Measurements from ENCODE around the gene ZNF649. TPM values are rescaled to one million over a fixed set of nuclear protein-coding genes. Genes with fewer than 3 reads are reported as not detected.

Gene ZNF649
- total RNA-seq (10 to 100 TPM in 1 of 9 donors, 1 to 10 TPM in 8; 4.6 to 11.9 (median 8.6) TPM), polyA plus RNA-seq (1 to 10 TPM; 2.7 to 7.1 TPM)
- long read RNA-seq, donor 1, transcript ZNF649-201 (5 exons, 3,197 nt) = major isoform, 11 of 11 reads
- long read RNA-seq, donor 1, partial matches to known transcripts = 0 of 11 reads
- long read RNA-seq, donor 1, other reads (novel, unspliced or antisense) = 0 of 11 reads
- long read RNA-seq, donor 2, transcript ZNF649-201 (5 exons, 3,197 nt) = major isoform, 40 of 48 reads
- long read RNA-seq, donor 2, partial matches to known transcripts = 2 of 48 reads
- long read RNA-seq, donor 2, other reads (novel, unspliced or antisense) = 6 of 48 reads
- long read RNA-seq, donor 3, transcript ZNF649-201 (5 exons, 3,197 nt) = major isoform, 8 of 9 reads
- long read RNA-seq, donor 3, partial matches to known transcripts = 0 of 9 reads
- long read RNA-seq, donor 3, other reads (novel, unspliced or antisense) = 1 of 9 reads

GRCh38 chr19:51904331-51905165 is at the start of gene ZNF649:
Gene ZNF649, minus strand, starts transcription at chr19:51905017. Its CDS starts 4,910 bp downstream, at chr19:51900107.
- peak within 1 kb of the TSS; percentile 60 to 93 (median 76) for H3K4me3 ChIP-seq
- H3K27ac ChIP-seq = peak within 1 kb of the TSS; percentile 18 to 89 (median 86)
- peaks cover 0 to 15% (median 9%) of the 10 kb centered on the region in 12 donors for H3K4me1 ChIP-seq
- peak; percentile 84 to 91 (median 86) for DNase-seq
- H3K36me3 ChIP-seq = peaks cover 0 to 11% (median 5%) of the 10 kb centered on the region in 9 donors
- peak; percentile 98 to 100 (median 100) for ATAC-seq
- intact Hi-C loops (cut with DNase I) = loop anchor here in 2 of 10 donors (2.0 kb wide), 1 partner anchor 22 kb away; the partner anchor contains the start of gene ZNF613 (in 2 of the 2)
- peaks cover 0 to 48% (median 4%) of the 10 kb centered on the region in 12 donors for H3K9me3 ChIP-seq
- 0 to 1% (median 0%) methylated on average over 43 of the region's 43 CpGs for WGBS, 4 donors
- peaks cover 0 to 33% (median 10%) of the 10 kb centered on the region in 9 donors for H3K27me3 ChIP-seq
- TF ChIP-seq POLR2A (IDR thresholded peaks at IDR 0.05) (no peak), CTCF (IDR thresholded peaks at IDR 0.05) (peak in 4 of 12 donors; percentile 12 to 32 (median 23))

GRCh38 chr19:51948975-51949374 is 44.2 kb upstream of the ZNF649 start:
- Histone ChIP-seq H3K27ac (peak overlapping the region in 1 of 12 donors; percentile 20), H3K4me3 (peak overlapping the region in 11 of 12 donors; percentile 4 to 62 (median 38)), H3K4me1 (no peaks in the 10 kb centered on the region), H3K9me3 (peaks cover 4 to 85% (median 49%) of the 10 kb centered on the region in 12 donors), H3K36me3 (peaks cover 13 to 24% (median 17%) of the 10 kb centered on the region in 9 donors), H3K27me3 (no peaks in the 10 kb centered on the region)
- intact Hi-C loops (cut with DNase I) = no loop called here
- peak; percentile 18 to 75 (median 57) for DNase-seq
- WGBS, 4 donors = 10 to 17% (median 12%) methylated on average over 25 of the region's 25 CpGs
- TF ChIP-seq POLR2A (IDR thresholded peaks at IDR 0.05) = no peak
- TF ChIP-seq CTCF (IDR thresholded peaks at IDR 0.05) = no peak
- ATAC-seq = peak in 3 of 4 donors; percentile 57 to 76 (median 61)

GRCh38 chr19:51946602-51947001 is 41.8 kb upstream of the ZNF649 start:
- Histone ChIP-seq H3K27ac (no peak overlapping the region), H3K36me3 (peaks cover 17 to 47% (median 41%) of the 10 kb centered on the region in 9 donors), H3K9me3 (peaks cover 7 to 100% (median 72%) of the 10 kb centered on the region in 12 donors), H3K4me3 (no peak overlapping the region), H3K27me3 (no peaks in the 10 kb centered on the region), H3K4me1 (no peaks in the 10 kb centered on the region)
- ATAC-seq (no peak), DNase-seq (no peak)
- intact Hi-C loops (cut with DNase I) = no loop called here
- WGBS, 4 donors = 88 to 100% (median 93%) methylated on average over 1 of the region's 1 CpG
- TF ChIP-seq POLR2A (IDR thresholded peaks at IDR 0.05) (no peak), CTCF (IDR thresholded peaks at IDR 0.05) (no peak)

All from heart left ventricle (tissue), 16 donors.